ENCODE measurements around the gene NEXN.

DNA sequence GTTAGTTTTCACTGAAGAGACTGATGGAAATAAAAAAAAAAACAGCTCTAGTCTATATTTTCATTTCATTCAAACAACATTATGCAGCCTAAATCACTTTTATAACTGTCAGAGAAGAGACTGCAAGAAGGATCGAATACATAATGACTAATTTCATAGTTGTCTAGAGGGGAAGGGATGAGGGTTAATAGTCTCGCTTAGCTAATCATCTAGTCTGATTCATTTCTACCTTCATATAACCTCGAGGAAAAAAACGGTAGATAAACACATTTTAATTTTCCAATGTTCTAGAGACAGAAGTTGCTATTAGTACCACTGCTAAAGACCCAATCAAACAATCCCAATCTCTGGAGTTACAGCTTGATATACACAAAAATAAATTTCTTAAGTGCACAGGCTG is 87.0 kb downstream of the NEXN start:
- TF ChIP-seq, protein P1, sequence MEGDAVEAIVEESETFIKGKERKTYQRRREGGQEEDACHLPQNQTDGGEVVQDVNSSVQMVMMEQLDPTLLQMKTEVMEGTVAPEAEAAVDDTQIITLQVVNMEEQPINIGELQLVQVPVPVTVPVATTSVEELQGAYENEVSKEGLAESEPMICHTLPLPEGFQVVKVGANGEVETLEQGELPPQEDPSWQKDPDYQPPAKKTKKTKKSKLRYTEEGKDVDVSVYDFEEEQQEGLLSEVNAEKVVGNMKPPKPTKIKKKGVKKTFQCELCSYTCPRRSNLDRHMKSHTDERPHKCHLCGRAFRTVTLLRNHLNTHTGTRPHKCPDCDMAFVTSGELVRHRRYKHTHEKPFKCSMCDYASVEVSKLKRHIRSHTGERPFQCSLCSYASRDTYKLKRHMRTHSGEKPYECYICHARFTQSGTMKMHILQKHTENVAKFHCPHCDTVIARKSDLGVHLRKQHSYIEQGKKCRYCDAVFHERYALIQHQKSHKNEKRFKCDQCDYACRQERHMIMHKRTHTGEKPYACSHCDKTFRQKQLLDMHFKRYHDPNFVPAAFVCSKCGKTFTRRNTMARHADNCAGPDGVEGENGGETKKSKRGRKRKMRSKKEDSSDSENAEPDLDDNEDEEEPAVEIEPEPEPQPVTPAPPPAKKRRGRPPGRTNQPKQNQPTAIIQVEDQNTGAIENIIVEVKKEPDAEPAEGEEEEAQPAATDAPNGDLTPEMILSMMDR (conservative IDR thresholded peaks at IDR 0.05 in 1 of 2, IDR thresholded peaks at IDR 0.05 in 1 of 2; ENCODE audit: extremely low read depth in 1 of 2, insufficient read depth in 1 of 2, low read depth in 1 of 2, low read length in 2 of 2): no peak
- TF ChIP-seq EZH2 (IDR thresholded peaks at IDR 0.05; ENCODE audit: borderline replicate concordance, low read length): no peak

Measured in mammary epithelial cell (primary cell).